ENCODE data around the gene LPCAT1. TPM values are rescaled to one million over a fixed set of nuclear protein-coding genes. Genes with fewer than 3 reads are reported as not detected.
"Not testable (repeated sequence)": the region's sequence is repeated elsewhere in the genome, so short reads cannot be mapped to it uniquely, and the experiment has no call there.

Gene LPCAT1
- polyA plus RNA-seq, 1 donor = 27.6 TPM

GRCh38 chr5:1480217-1480616 is 43.5 kb downstream of the LPCAT1 start:
- no peak for DNase-seq (ENCODE audit: low read depth)

GRCh38 chr5:1479581-1480188 is 44.1 kb downstream of the LPCAT1 start:
- no peak for DNase-seq (ENCODE audit: low read depth)

GRCh38 chr5:1479066-1479465 is 44.7 kb downstream of the LPCAT1 start:
- no peak for DNase-seq (ENCODE audit: low read depth)

- DNase-seq (ENCODE audit: low read depth) = no peak
These were observed 45.3 kb downstream of the LPCAT1 start for GRCh38 chr5:1478271-1479035.

- DNase-seq (ENCODE audit: low read depth) = no peak
These were observed 46.4 kb downstream of the LPCAT1 start for GRCh38 chr5:1477341-1477740.

GRCh38 chr5:1476967-1477310 is 46.8 kb downstream of the LPCAT1 start:
- DNase-seq (ENCODE audit: low read depth) = no peak

- no peak for DNase-seq (ENCODE audit: low read depth)
These were observed 47.4 kb downstream of the LPCAT1 start for GRCh38 chr5:1476181-1476966.

- not testable (repeated sequence) for DNase-seq (ENCODE audit: low read depth)
These were observed 48.2 kb downstream of the LPCAT1 start for GRCh38 chr5:1475544-1475900.

- no peak for DNase-seq (ENCODE audit: low read depth)
These were observed 48.8 kb downstream of the LPCAT1 start for GRCh38 chr5:1474866-1475543.

GRCh38 chr5:1474183-1474839 is 49.4 kb downstream of the LPCAT1 start:
- DNase-seq (ENCODE audit: low read depth) = no peak

- no peak for DNase-seq (ENCODE audit: low read depth)
These were observed 50.0 kb downstream of the LPCAT1 start for GRCh38 chr5:1473746-1474145.

- DNase-seq (ENCODE audit: low read depth) = no peak
These were observed 50.7 kb downstream of the LPCAT1 start for GRCh38 chr5:1472964-1473628.

- no peak for DNase-seq (ENCODE audit: low read depth)
These were observed 51.5 kb downstream of the LPCAT1 start for GRCh38 chr5:1471997-1472963.

- no peak for DNase-seq (ENCODE audit: low read depth)
These were observed 52.4 kb downstream of the LPCAT1 start for GRCh38 chr5:1471240-1471853.

- DNase-seq (ENCODE audit: low read depth) = no peak
These were observed 53.0 kb downstream of the LPCAT1 start for GRCh38 chr5:1470762-1471211.

GRCh38 chr5:1468629-1469527 is 54.9 kb downstream of the LPCAT1 start:
- DNase-seq (ENCODE audit: low read depth) = no peak

- DNase-seq (ENCODE audit: low read depth) = no peak
These were observed 55.5 kb downstream of the LPCAT1 start for GRCh38 chr5:1468247-1468612.

Measured in forelimb muscle (tissue), 1 donor.